Natural killer cell (primary cell): ENCODE results near the gene TAAR6. TPM values are rescaled to one million over a fixed set of nuclear protein-coding genes. Genes with fewer than 3 reads are reported as not detected.

Experiments used
- ATAC-seq, 3 donors: fragments of 150-1000 bp in 2 of 3; fragments of 200-7000 bp in 1 of 3; cut with Tn5 transposase; 1 replicate in 1 of 3; 2 replicates in 2 of 3; pipeline ENCODE4 v1.10.0; 2021; ENCODE audit warnings: mild to moderate bottlenecking in 2 of 3, moderate library complexity in 2 of 3
- DNase-seq, 2 donors: peaks; one replicate each; pipeline versions ENCODE4 v3.0.0 to v3.0.0-alpha.2; 2013 to 2021; ENCODE audit warnings: mixed read lengths in 1 of 2
- H3K27ac ChIP-seq: one replicate; pipeline ENCODE4 v1.5.1; 2013; ENCODE audit warnings: mild to moderate bottlenecking, low read length
- H3K27me3 ChIP-seq: one replicate; pipeline ENCODE4 v1.6.1; 2013; ENCODE audit warnings: low read length; ENCODE audit not compliant: control insufficient read depth, insufficient read depth
- H3K36me3 ChIP-seq: one replicate; pipeline ENCODE4 v1.6.1; 2013; ENCODE audit warnings: low read length; ENCODE audit not compliant: control insufficient read depth, insufficient read depth
- H3K4me1 ChIP-seq: one replicate; pipeline ENCODE4 v1.6.1; 2013; ENCODE audit warnings: low read length; ENCODE audit not compliant: control insufficient read depth, insufficient read depth
- H3K4me3 ChIP-seq: one replicate; pipeline ENCODE4 v1.5.1; 2013; ENCODE audit warnings: low read length
- H3K9me3 ChIP-seq: one replicate; pipeline ENCODE4 v1.6.1; 2013; ENCODE audit warnings: low read length; ENCODE audit not compliant: control insufficient read depth, insufficient read depth
- H3K27ac Mint-ChIP-seq, 2 donors: one replicate each; pipeline ENCODE4 v1.8.0; 2022; ENCODE audit warnings: mild to moderate bottlenecking in 2 of 2, mixed read lengths in 2 of 2, moderate library complexity in 1 of 2
- H3K27me3 Mint-ChIP-seq, 2 donors: one replicate each; pipeline ENCODE4 v1.8.0; 2022; ENCODE audit warnings: low read depth in 2 of 2, mixed read lengths in 2 of 2
- H3K36me3 Mint-ChIP-seq: one replicate; pipeline ENCODE4 v1.8.0; 2022; ENCODE audit warnings: mixed read lengths
- H3K4me1 Mint-ChIP-seq, 2 donors: one replicate each; pipeline ENCODE4 v1.8.0; 2022; ENCODE audit warnings: mixed read lengths in 2 of 2
- H3K4me3 Mint-ChIP-seq: one replicate; pipeline ENCODE4 v1.8.0; 2022; ENCODE audit warnings: mild to moderate bottlenecking, moderate library complexity, mixed read lengths
- H3K9me3 Mint-ChIP-seq, 2 donors: one replicate each; pipeline ENCODE4 v1.8.0; 2022; ENCODE audit warnings: mixed read lengths in 2 of 2
- CTCF ChIP-seq: fragments of 200-600 bp; IDR thresholded peaks from one replicate; pipeline ENCODE4 v1.8.0; 2022; ENCODE audit warnings: antibody characterized with exemption
- WGBS: methylation state at CpG from one replicate; pipeline ENCODE4 v1.1.7; 2013; ENCODE audit warnings: missing lambda C conversion rate; ENCODE audit not compliant: insufficient coverage; 5-methylcytosine and 5-hydroxymethylcytosine counted together
- intact Hi-C: fragments of 100-400 bp; cut with micrococcal nuclease; formaldehyde crosslinking; loops from one replicate; pipeline ENCODE4 v1.14.2; 2022
- total RNA-seq, 4 donors: library from RNA; stranded (reverse); fragments of 120-200 nt in 1 of 4; gene quantifications; one replicate each; pipeline versions ENCODE4 v1.2.3 to v1.2.4, GENCODE V29; 2013 to 2022

Gene TAAR6
- total RNA-seq, 3 donors from 2014 or later (not counting 1 experiment from before 2014, with no cell fraction given), result not detected

GRCh38 chr6:132537145-132537544 is 33.0 kb upstream of the TAAR6 start:
- Mint-ChIP-seq H3K27ac (no peak overlapping the region), H3K9me3 (peaks cover 0 to 3% of the 10 kb centered on the region in 2 donors), H3K27me3 (peaks cover 29 to 47% of the 10 kb centered on the region in 2 donors), H3K4me1 (no peaks in the 10 kb centered on the region), H3K4me3 (no peak overlapping the region), H3K36me3 (peaks cover 7% of the 10 kb centered on the region)
- Histone ChIP-seq H3K27me3 (peaks cover 15% of the 10 kb centered on the region), H3K9me3 (no peaks in the 10 kb centered on the region), H3K4me3 (no peak overlapping the region), H3K36me3 (no peaks in the 10 kb centered on the region), H3K4me1 (no peaks in the 10 kb centered on the region), H3K27ac (no peak overlapping the region)
- 100% methylated on average over 1 of the region's 3 CpGs for WGBS
- intact Hi-C loops, result no loop called here
- TF ChIP-seq CTCF, result no peak
- no peak for DNase-seq
- no peak for ATAC-seq

DNA sequence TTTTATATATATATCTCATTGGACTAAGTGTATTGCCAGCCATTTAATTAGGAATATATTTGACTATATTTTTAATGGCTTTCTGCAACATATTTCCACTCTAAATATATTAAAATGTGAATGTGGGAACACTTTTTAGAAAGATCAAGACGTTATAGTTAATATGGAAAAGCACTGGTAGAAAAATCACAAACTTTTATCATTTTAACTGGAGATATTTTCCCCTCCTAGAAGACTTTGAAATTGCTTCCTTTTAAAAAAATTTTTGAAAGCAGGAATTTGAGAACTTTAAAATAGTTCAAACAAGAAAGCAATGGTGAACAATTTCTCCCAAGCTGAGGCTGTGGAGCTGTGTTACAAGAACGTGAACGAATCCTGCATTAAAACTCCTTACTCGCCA is 32.1 kb upstream of the TAAR6 start, which contains the start of gene TAAR9:
TSS of gene TAAR9 (plus strand) at position 301 of the 400 bp plus-strand sequence. CDS start at position 314, 13 bp downstream.
- no peaks in the 10 kb centered on the region for H3K4me1 ChIP-seq
- Mint-ChIP-seq H3K27ac (no peak within 1 kb of the TSS), H3K9me3 (peaks cover 0 to 3% of the 10 kb centered on the region in 2 donors), H3K4me1 (no peaks in the 10 kb centered on the region), H3K4me3 (no peak within 1 kb of the TSS), H3K36me3 (peaks cover 7% of the 10 kb centered on the region), H3K27me3 (peaks cover 29 to 46% of the 10 kb centered on the region in 2 donors)
- no peak within 1 kb of the TSS for H3K4me3 ChIP-seq
- intact Hi-C loops, result no loop called here
- no peaks in the 10 kb centered on the region for H3K36me3 ChIP-seq
- ATAC-seq (no peak), DNase-seq (no peak)
- peaks cover 18% of the 10 kb centered on the region for H3K27me3 ChIP-seq
- TF ChIP-seq CTCF, result no peak
- 91% methylated on average over 3 of the region's 4 CpGs for WGBS
- no peaks in the 10 kb centered on the region for H3K9me3 ChIP-seq
- H3K27ac ChIP-seq, result no peak within 1 kb of the TSS

GRCh38 chr6:132544826-132545225 is 25.3 kb upstream of the TAAR6 start:
- H3K9me3 Mint-ChIP-seq, result no peaks in the 10 kb centered on the region
- H3K4me3 Mint-ChIP-seq, result no peak overlapping the region
- Histone ChIP-seq H3K36me3 (no peaks in the 10 kb centered on the region), H3K27ac (no peak overlapping the region), H3K4me3 (no peak overlapping the region), H3K4me1 (no peaks in the 10 kb centered on the region), H3K27me3 (peaks cover 21% of the 10 kb centered on the region), H3K9me3 (no peaks in the 10 kb centered on the region)
- H3K27me3 Mint-ChIP-seq, result peaks cover 14 to 21% of the 10 kb centered on the region in 2 donors
- no peaks in the 10 kb centered on the region for H3K36me3 Mint-ChIP-seq
- DNase-seq, result no peak
- H3K4me1 Mint-ChIP-seq, result no peaks in the 10 kb centered on the region
- ATAC-seq, result no peak
- intact Hi-C loops, result no loop called here
- H3K27ac Mint-ChIP-seq, result no peak overlapping the region
- TF ChIP-seq CTCF, result no peak

DNA sequence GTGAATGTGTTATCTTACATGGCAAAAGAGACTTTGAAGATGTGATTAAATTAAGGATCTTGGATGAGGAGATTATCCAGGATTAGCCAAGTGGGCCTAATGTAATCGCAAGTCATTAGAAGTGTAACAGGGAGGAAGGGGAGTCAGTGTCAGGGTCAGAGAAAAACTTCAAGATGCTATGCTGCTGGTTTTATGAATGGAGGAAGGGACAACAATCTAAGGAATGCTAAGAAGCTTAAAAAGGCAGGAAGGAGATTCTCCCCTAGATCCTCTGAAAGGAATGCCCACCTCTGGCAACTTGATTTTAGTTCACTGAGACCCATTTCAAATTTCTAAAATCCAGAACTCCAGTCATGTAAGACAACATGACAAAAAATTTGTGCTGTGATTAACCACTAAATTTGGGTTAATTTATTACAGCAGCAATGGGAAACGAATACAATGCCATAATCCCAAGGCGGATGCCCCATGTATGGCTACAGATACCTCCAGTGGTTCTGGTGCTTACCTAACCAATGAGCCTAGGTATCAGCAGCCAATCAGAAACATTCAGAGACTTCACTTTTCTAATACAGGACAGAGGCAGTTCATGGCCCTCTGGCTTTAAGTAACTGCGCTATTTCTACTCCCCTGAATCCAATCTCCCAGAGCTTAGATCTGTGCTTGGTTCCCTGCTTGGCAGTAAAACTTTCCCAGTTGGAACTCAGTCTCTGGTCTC is 21.2 kb upstream of the TAAR6 start:
- Histone ChIP-seq H3K27me3 (peaks cover 3% of the 10 kb centered on the region), H3K4me3 (no peak overlapping the region), H3K4me1 (no peaks in the 10 kb centered on the region), H3K9me3 (no peaks in the 10 kb centered on the region), H3K27ac (no peak overlapping the region), H3K36me3 (no peaks in the 10 kb centered on the region)
- no peak overlapping the region for H3K4me3 Mint-ChIP-seq
- ATAC-seq (no peak), DNase-seq (no peak)
- no peak for TF ChIP-seq CTCF
- H3K9me3 Mint-ChIP-seq, result no peaks in the 10 kb centered on the region
- peaks cover 10 to 17% of the 10 kb centered on the region in 2 donors for H3K27me3 Mint-ChIP-seq
- no peaks in the 10 kb centered on the region for H3K36me3 Mint-ChIP-seq
- no peaks in the 10 kb centered on the region for H3K4me1 Mint-ChIP-seq
- intact Hi-C loops, result no loop called here
- 89% methylated on average over 4 of the region's 4 CpGs for WGBS
- no peak overlapping the region for H3K27ac Mint-ChIP-seq
